SK-N-DZ (cell line): ENCODE measurements around the gene NBEAL1.
"Not testable (repeated sequence)": the region's sequence is repeated elsewhere in the genome, so short reads cannot be mapped to it uniquely, and the experiment has no call there.

Experiments used
- DNase-seq: peaks from one replicate; pipeline ENCODE4 v3.0.0-alpha.2; 2015; ENCODE audit warnings: low spot score

Gene NBEAL1

DNA sequence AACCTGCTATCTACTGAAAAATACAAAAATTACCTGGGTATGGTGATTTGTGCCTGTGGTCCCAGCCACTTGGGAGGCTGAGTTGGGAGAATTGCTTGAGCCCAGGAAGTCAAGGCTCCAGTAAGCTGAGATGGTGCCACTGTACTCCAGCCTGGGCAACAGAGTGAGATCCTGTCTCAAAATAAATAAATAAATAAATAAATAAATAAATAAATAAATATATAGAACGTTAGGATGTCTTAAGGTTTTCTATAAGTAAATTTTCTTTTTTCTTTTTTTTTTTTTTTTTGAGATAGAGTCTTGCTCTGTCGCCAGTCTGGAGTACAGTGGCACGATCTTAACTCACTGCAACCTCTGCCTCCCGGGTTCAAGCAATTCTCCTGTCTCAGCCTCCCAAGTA, 95.8 kb downstream of the NBEAL1 start:
- DNase-seq = not testable (repeated sequence)

DNA sequence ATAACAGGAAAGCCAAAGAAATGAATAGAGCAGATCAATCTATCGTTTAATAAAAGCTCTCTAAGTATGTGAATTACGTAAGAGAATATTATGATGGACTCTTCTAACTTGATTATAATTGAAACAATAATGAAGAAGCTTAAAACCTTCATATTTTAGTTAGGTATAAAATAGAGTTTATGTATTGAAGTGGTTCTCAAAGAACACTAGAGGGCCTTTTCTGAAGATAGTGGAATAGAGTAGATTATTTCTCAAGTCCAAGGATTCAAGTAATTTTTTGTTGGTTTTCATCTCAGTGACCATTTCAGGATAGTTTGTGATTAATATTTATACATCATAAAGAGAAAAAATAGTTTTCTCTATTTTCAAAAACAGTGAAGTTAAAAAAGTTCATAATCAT, 97.7 kb downstream of the NBEAL1 start:
- DNase-seq = no peak

DNA sequence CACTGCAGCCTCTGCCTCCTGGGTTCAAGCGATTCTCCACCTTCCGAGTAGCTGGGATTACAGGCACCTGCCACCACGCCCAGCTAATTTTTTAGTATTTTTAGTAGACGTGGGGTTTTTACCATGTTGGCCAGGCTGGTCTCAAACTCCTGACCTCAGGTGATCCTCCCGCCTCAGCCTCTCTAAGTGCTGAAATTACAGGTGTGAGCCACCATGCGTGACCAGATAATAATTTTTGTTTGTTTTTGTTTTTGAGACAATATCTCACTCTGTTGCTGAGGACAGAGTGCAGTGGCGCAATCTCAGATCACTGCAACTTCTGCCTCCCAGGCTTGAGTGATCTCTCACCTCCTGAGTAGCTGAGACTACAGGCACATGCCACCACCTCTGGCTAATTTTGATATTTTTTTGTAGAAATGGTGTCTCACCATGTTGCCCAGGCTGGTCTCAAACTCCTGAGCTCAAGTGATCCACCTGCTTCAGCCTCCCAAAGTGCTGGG, 100.6 kb downstream of the NBEAL1 start:
- DNase-seq = not testable (repeated sequence)

DNA sequence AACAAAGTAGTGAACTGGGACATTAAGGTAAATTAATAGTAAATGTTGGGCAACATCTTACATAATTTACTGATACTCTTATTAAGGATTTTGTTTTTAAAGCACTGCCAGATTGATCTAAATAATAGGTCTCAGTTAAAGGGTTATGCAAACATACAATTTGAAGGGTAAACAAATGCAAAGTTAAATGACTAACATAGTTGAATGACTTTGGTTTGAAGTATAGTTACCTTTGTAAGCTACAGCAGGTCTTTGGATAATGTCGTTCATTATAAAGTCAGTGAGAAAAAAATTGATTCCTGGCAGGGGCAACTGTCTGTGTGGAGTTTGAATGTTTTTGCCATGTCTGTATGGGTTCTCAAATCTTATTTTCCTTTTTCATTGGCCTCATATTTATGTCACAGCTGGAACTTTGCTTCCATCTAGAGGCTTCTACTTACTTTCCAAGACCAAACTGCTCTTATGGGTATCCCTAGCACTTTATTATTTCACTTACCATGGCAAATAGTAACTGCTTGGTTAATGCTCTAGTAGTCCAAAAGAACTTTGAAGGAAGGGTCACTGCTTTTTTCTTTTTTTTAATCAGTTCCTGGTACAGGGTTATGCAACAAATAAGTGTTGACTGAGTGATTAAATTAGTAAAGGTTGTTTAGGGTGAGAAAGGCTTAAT, 107.8 kb downstream of the NBEAL1 start:
- DNase-seq = no peak

DNA sequence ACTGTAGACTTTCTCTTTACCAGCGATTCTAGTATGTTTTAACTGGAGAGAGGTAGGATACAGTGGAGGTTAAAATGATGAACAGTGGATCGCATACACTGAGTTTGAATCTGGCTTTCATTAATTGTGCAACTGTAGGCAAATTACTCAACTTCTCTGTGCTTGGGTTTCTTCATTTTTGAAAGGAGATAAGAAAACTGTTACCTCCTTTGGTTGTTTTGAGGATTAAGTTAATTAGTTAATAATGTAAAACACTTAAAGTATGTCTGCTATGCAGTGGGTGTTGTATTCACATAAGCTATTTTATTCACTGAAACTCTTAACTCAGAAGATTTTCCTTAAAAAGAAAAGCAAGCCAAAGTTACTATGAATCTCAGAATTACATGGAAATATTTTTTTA, 112.3 kb downstream of the NBEAL1 start:
- DNase-seq = no peak

DNA sequence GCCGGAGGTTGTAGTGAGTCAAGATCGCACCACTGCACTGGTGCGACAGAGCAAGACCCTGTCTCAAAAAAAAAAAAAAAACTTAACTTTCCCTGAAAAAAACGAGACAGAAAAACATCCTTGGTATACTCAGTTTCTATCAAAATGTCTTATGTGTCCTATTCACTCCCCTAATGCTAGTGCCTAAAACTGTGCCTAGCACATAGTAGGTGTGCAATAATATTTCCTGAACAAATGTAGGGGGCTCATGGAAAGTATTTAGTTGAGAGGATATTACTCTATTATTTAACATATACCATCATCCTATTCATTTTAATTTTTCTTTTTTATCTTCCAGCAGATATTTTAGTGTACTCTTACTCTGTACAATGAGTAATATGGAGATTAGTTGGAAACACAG, 120.4 kb downstream of the NBEAL1 start:
- no peak for DNase-seq

DNA sequence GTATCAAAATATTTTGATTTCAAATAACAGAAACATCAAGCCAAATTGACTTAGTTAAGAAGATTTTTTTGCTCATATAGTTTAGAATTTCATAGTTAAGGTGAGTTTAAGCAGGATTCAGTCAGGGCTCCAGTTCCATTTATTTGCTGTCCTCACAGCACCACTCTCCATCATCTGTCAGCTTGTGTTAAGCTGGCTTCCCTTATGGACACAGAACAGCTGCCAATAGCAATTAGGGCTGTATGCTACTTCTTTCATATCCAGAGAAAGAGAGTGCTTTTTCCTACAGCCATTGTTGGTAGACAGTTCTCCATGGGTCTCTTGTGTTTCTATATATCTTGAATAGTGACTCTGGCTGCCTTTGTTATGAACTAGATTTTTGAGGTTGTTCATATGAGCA, 128.7 kb downstream of the NBEAL1 start:
- peak; percentile 12 for DNase-seq

DNA sequence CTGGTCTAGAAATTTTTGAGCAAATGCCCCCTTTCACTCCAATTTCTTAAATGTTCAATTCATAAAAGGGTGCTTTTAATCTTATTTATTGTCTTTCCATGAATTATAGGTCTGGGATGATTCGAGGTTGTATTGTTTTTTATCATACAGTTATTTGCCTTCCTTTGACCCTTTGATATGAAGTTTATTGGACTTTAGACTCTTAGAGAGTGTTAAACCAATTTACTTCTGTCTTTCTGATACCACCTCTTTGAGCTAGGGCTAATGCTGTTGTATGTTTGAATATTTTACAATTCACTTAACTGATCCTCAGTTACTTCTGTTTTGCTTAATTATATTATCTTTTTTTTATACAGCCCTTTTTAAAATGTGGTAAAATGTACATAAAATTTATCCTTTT, 134.5 kb downstream of the NBEAL1 start:
- no peak for DNase-seq

DNA sequence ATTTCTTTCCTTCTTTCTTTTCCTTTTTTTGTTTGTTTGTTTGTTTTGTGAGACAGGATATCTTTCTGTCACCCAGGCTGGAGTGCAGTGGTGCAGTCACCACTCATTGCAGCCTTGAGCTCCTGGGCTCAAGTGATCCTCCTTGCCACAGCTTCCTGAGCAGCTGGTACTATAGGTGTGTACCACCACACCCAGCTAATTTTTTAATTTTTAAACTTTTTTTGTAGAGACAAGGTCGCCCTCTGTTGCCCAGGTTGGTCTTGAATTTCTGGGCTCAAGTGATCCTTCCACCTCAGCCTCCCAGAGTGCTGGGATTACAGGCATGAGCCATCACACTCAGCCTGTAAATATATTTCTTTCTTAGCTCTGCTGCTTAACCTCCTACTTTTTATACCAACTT, 140.7 kb downstream of the NBEAL1 start:
- no peak for DNase-seq

DNA sequence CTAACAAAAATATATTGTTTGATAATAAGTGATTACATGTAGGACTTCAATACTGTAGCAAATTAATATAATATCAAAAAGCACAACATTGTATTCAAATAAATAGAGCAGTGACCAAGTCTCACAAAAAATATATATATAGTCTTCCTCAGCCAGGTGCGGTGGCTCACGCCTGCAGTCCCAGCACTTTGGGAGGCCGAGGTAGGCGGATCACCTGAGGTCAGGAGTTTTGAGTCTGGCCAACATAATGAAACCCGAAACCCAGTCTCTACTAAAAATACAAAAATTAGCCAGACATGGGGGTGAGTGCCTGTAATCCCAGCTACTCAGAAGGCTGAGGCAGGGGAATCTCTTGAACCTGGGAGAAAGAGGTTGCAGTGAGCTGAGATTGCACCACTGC, 148.0 kb downstream of the NBEAL1 start:
- DNase-seq = not testable (repeated sequence)

DNA sequence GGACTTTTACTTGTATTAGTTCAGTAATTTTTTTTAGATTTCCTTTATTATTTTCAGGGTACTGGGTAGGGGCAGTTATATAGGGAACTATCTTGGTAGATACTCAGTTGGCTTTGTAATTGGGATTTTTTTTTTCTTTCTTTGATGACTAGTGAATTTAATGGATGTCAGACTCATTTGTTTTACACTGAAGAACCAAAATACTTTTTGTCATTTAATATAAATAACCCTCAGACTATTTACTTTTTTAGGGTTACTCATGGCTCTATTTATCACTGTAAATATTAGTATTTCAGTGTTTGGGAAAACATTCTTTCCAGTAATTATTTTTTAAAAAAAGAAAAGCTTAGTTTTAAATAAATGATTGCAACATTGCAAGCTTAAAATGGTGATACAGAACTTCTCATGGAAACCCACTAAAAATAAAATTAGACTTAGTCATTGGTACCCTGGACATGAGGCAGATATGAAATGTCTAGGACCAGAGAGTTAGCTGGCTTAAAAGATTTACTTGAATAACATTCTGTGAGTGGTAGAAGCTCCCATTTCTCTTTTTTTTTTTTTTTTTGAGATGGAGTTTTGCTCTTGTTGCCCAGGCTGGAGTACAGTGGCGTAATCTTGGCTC, 149.7 kb downstream of the NBEAL1 start:
- no peak for DNase-seq

DNA sequence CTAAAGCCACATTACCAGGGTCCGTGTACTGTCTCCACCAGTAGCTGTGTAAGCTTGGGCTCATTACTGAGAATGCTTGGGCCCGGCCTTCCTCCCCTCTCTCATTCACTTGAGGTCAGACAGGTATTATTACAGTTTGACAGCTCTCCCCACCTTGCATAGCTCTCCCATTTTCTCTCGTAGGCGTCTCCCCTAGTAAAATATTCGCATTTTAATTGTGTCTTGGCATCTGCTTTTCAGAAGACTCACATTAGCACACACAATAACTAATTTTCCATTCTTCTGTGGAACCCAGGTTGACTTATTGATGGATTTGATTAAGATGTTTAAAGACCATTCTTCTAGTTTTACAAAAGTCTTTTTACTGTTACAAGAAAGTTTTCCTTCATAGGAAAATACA, 153.1 kb downstream of the NBEAL1 start:
- DNase-seq = no peak

DNA sequence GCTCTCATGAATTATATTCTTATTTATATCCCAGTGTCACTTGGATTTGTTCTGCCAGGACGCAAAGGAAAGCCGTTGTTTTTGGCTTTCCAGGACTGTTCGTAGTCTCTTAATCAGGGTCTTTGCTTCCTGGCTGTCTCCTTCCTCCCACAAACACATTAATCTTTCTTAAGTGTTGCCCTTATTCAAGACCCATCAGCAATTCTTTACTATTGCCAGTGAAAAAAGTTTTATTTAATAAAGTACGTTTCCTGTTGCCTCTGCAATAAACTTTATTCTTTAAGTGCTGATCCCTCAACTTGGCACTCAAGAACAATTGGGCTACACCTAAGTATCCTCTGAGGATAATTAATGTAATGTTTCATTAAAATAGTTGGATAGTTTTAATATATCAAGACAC, 155.8 kb downstream of the NBEAL1 start:
- no peak for DNase-seq

DNA sequence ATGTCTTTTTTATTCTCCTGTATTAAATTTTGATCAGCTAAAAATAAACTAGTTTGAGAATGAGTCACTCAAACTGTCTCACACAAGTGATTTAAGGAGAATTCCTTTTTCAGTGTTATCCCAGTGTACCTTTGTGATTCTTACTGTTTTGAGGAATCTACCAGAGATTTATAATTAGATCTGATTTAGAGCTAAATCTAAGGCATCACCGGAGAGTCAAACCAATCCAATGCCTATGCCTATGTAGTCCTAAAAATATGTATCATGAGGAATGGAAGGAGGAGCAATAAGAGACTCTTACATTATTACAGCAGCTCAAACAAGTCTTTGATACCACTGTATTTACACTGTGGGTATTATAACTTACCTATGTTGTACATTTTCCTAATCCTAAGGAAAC, 160.7 kb downstream of the NBEAL1 start:
- no peak for DNase-seq

DNA sequence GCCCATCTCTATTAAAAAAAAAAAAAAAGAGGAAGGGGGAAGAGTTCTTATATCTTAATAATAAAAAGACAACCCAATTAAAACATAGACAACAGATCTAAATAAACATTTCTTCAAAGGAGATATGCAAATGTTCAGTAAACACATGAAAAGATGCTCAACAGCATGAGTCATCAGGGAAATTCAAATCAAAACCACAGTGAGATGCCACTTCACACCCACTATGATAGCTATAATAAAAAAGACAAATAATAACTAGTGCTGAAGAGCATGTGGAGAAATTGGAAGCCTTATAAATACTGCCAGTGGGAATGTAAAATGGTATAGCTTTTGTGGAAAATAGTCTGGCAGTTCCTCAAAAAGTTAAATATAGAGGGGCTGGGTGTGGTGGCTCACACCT, 162.7 kb downstream of the NBEAL1 start:
- no peak for DNase-seq

DNA sequence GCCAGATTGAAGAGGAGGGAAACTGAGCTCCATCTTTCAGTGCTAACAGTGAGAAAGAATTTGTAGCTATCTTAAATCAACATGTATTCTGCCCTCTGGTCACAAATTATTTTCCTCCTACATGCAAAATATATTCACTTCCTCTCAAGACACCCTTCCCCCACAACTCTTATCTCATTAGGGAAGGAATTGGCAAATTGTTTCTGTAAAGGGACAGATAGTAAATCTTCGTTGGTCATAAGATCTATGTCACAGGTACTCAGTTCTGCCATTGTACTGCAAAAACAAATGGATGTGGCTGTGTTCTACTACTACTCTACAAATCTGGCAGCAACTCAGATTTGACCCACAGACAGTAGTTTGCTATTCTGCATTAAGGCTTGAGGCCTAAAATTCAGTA, 171.2 kb downstream of the NBEAL1 start:
- no peak for DNase-seq

DNA sequence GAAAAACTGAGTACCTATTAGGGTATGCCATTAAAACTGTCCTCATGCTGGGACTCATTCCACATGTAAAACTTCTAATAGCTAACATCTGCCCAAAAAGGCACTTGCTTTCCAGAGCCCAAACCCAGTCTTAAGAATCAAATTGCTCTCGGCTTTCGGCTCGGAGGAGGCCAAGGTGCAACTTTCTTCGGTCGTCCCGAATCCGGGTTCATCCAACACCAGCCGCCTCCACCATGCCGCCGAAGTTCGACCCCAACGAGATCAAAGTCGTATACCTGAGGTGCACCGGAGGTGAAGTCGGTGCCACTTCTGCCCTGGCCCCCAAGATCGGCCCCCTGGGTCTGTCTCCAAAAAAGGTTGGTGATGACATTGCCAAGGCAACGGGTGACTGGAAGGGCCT, 175.9 kb downstream of the NBEAL1 start:
- DNase-seq = not testable (repeated sequence)

DNA sequence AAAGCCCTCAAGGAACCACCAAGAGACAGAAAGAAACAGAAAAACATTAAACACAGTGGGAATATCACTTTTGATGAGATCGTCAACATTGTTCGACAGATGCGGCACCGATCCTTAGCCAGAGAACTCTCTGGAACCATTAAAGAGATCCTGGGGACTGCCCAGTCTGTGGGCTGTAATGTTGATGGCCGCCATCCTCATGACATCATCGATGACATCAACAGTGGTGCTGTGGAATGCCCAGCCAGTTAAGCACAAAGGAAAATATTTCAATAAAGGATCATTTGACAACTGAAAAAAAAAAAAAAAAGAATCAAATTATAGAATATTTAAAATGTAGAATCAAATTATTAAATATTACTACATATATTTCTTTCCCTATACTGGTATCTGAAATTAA, 176.4 kb downstream of the NBEAL1 start:
- DNase-seq = not testable (repeated sequence)

DNA sequence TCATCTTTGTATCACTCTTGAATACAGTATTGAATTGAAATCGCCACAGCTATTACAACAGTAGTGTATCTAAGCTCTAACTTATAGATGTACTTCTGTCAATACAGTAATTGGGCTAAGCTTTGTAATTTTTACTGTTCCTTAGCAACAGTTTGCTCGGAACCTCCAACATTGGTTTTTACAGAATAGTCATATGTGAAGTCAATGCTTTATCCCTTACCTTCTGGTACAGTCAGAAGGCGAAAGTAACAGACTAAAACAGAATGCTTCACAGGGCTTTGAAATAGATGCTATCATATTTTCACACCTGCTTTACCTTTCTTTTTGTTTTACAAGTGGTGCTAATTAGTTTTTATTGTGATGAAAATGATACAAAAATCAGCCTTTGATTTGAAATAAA, 177.3 kb downstream of the NBEAL1 start:
- no peak for DNase-seq

DNA sequence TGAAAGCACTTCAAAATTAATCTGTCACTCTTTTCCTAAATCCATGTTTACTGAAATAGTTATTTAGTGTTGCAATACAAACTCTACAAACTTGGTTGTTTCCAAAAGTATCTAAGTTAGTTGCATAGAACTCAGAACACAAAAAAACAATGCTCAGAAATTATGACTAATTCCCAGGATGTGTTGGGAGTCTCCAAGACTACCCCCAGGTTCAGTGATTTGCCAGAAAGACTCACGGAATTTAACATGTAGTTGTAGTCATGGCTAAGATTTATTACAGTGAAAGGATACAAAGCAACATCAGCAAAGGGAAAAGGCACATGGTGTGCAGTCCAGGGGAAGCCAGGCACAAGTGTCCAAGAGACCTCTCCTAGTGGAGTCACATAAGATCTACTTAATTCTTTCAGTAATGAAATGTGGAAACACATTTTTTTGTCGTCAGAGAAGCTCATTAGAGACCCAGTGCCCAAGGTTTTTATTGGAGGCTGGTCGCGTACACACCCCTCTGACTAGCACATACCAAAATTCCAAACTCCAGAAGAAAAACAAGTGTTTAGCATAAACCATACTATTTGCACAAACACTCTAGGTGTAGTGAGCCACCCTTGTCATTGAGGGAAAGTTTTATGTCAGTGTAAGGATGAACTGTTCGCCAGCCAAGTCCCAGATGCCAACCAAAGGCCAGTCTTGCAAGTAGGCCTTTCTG, 180.8 kb downstream of the NBEAL1 start:
- DNase-seq = no peak

DNA sequence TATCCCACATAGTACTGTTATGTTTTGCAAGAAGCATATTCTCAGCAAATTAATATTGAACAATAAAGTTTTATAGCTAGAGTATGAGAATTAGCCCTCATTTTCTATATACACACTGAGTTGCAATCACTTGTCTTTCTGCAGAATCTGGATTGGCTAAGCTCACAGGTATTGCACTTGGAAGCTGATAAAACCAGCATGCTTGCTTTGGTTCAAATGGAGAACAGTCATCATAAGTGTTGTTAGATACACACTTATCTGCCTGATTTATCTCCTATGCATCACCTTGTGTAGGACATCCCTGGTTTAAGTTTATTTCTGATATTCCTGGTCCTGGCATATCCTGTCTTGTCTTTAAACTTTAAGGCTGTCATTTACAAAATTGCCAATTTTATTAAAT, 186.2 kb downstream of the NBEAL1 start:
- no peak for DNase-seq

DNA sequence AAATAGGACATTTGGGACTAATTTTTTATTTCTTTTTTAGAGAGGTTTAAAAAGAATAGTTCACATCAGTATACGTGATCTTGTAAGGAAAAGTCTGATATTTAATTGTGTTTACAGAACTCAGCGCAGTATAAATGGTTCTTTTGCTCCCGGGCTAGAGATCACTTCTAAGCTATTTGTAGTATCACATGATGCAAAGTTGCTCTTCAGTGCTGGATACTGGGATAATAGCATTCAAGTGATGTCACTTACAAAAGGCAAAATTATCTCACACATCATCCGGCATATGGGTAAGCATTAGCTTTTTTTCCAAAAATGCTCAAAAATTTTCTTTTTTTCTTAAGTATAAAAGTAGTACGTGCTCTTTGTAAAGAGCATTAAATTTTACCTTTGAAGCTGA, 186.8 kb downstream of the NBEAL1 start:
- no peak for DNase-seq

DNA sequence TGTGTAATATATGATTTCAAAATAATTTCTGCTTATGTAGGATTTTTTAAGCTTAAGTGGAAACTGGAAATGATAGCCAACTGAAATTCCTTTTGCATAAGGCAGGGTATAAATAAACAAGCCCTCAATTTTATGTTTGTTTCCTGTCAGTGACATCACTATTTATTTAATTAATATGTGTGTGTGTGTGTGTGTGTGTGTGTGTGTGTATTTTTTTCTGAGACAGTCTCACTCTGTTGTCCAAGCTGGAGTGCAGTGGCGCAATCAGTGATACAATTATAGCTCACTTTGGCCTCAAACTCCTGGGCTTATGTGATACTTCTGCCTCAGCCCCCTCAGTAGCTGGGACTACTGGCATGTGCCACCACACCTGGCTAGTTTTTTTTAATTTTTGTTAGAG, 194.9 kb downstream of the NBEAL1 start:
- DNase-seq = no peak
